SK-N-SH treated with all-trans-retinoic acid at 6 μM for 48 hours (cell line): ENCODE measurements around the gene F7.

Source experiments
- ATAC-seq: fragments of 200-7000 bp; cut with Tn5 transposase; 3 replicates; pipeline ENCODE4 v1.9.1; 2020; ENCODE audit warnings: mild to moderate bottlenecking, moderate library complexity
- ARNTL ChIP-seq: fragments of 450-650 bp; formaldehyde crosslinking; IDR thresholded peaks from 2 replicates; pipeline ENCODE4 v1.5.0; 2020; ENCODE audit warnings: low read depth, mild to moderate bottlenecking, moderate library complexity, borderline replicate concordance
- BACH2 ChIP-seq: fragments of 250-450 bp; sonication (Bioruptor Pico); IDR thresholded peaks from 2 replicates; pipeline ENCODE4 v1.9.0; 2021; ENCODE audit warnings: mild to moderate bottlenecking, borderline replicate concordance
- CSDC2 ChIP-seq: fragments of 250-450 bp; sonication (Bioruptor Pico); IDR thresholded peaks from 2 replicates; pipeline ENCODE4 v1.5.0; 2020; ENCODE audit warnings: mild to moderate bottlenecking, moderate library complexity
- ESRRG ChIP-seq: fragments of 250-450 bp; sonication (Bioruptor Pico); IDR thresholded peaks from 2 replicates; pipeline ENCODE4 v1.6.1; 2021; ENCODE audit warnings: mild to moderate bottlenecking
- GLIS3 ChIP-seq: fragments of 250-450 bp; sonication (Bioruptor Pico); IDR thresholded peaks from 2 replicates; pipeline ENCODE4 v1.5.0; 2020; ENCODE audit warnings: mild to moderate bottlenecking, moderate library complexity
- ISL1 ChIP-seq: fragments of 250-450 bp; sonication (Bioruptor Pico); IDR thresholded peaks from 2 replicates; pipeline ENCODE4 v2.1.2; 2022; ENCODE audit warnings: mild to moderate bottlenecking, moderate library complexity
- PPARA ChIP-seq: fragments of 250-450 bp; sonication (Bioruptor Pico); IDR thresholded peaks from 2 replicates; pipeline ENCODE4 v1.5.0; 2020; ENCODE audit warnings: mild to moderate bottlenecking, borderline replicate concordance
- RARB ChIP-seq: fragments of 250-450 bp; sonication (Bioruptor Pico); IDR thresholded peaks from 2 replicates; pipeline ENCODE4 v1.8.0; 2021; ENCODE audit warnings: mild to moderate bottlenecking, moderate library complexity
- SNAI2 ChIP-seq: fragments of 250-450 bp; sonication (Bioruptor Pico); IDR thresholded peaks from 2 replicates; pipeline ENCODE4 v1.5.0; 2020; ENCODE audit warnings: mild to moderate bottlenecking, moderate library complexity
- TCF4 ChIP-seq: fragments of 250-450 bp; sonication (Bioruptor Pico); IDR thresholded peaks from 2 replicates; pipeline ENCODE4 v1.8.0; 2021; ENCODE audit warnings: mild to moderate bottlenecking, moderate library complexity, borderline replicate concordance
- ZC3H10 ChIP-seq: fragments of 250-450 bp; sonication (Bioruptor Pico); IDR thresholded peaks from 2 replicates; pipeline ENCODE4 v1.5.1; 2021; ENCODE audit warnings: mild to moderate bottlenecking, moderate library complexity
- ZFP30 ChIP-seq: fragments of 450-650 bp; formaldehyde crosslinking; IDR thresholded peaks from 2 replicates; pipeline ENCODE4 v1.5.0; 2022; ENCODE audit warnings: mild to moderate bottlenecking, moderate library complexity
- ZNF70 ChIP-seq: fragments of 450-650 bp; formaldehyde crosslinking; IDR thresholded peaks from 2 replicates; pipeline ENCODE4 v1.5.0; 2020; ENCODE audit warnings: mild to moderate bottlenecking, moderate library complexity
- TF ChIP-seq, protein P1 (sequence below): fragments of 250-450 bp; sonication (Bioruptor Pico); IDR thresholded peaks from 2 replicates; pipeline ENCODE4 v1.8.0; 2020; ENCODE audit warnings: mild to moderate bottlenecking, moderate library complexity, borderline replicate concordance
- TF ChIP-seq, protein P2 (sequence below): fragments of 250-450 bp; sonication (Bioruptor Pico); IDR thresholded peaks from 2 replicates; pipeline ENCODE4 v1.5.1; 2021; ENCODE audit warnings: mild to moderate bottlenecking, moderate library complexity
- TF ChIP-seq, protein P3 (sequence below): fragments of 250-450 bp; sonication (Bioruptor Pico); IDR thresholded peaks from 2 replicates; pipeline ENCODE4 v1.5.0; 2020; ENCODE audit warnings: mild to moderate bottlenecking, moderate library complexity
- TF ChIP-seq, protein P4 (sequence below): fragments of 250-450 bp; sonication (Bioruptor Pico); IDR thresholded peaks from 2 replicates; pipeline ENCODE4 v1.8.0; 2021; ENCODE audit warnings: low read depth, mild to moderate bottlenecking, moderate library complexity, borderline replicate concordance

The F7 gene

DNA sequence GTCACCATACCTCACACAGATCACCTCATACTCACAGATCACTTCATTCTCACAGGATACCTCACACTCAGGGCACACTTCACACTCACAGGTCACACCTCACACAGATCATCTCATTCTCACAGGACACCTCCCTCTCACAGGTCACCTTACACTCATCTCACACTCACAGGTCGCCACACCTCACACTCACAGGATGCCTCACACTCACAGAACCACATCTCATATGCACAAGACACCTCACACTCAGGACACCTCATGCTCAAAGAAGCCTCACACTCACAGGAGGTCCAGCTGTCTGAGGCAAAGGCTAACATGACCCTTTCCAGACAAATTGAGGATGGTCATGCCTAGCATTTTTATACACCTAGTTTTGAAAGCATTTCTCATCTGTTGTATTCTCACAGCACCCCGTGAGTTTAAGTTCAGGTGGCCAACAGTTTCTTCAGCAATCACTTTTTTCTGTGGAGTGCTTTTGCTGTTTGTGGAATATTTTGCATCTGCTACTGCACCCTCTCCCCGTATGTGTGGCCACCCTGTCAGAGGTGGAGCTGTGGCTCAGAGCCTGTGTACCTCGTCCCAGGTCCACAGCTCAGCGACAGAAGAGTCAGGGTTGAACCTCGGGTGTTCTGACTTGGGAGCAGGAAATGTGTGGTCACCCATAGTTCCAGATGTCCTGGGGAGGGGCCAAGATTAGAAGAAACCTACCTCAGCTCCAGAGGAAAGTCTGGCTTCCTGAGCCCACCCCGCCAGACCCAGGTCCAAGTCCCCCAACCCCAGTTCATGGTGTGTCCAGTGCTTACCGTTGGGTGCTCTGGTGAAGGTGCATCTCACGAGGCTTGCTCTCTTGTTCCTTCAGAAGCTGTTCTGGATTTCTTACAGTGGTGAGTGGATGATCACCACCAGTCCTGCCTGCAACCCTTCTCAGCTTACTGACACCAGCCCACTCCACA lies 7.6 kb downstream of the F7 start:
- TF ChIP-seq ZC3H10 (no peak), ESRRG (CRISPR knock-in tag) (no peak), ISL1 (CRISPR knock-in tag) (no peak), TCF4 (CRISPR knock-in tag) (no peak), CSDC2 (no peak), RARB (no peak)
- ATAC-seq = no peak

DNA sequence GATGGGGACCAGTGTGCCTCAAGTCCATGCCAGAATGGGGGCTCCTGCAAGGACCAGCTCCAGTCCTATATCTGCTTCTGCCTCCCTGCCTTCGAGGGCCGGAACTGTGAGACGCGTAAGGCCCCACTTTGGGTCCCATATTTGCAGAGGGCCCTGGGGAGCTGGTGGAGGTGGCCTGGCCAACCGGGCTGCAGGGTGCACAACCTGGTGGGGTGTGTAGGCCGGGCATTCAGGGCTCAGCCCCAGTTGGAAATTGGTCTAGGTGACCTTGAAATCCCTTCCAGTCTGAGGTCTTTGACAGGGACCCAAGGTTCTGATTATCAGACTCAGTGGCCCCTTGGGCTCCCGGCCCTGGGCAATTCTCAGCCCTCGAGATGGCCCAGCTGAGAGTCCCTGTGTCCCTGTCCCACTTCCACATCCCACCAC lies 8.3 kb downstream of the F7 start:
- no peak for TF ChIP-seq ARNTL (CRISPR knock-in tag)
- no peak for TF ChIP-seq ZNF70 (CRISPR knock-in tag)
- no peak for TF ChIP-seq RARB
- no peak for TF ChIP-seq GLIS3
- TF ChIP-seq, protein P1, sequence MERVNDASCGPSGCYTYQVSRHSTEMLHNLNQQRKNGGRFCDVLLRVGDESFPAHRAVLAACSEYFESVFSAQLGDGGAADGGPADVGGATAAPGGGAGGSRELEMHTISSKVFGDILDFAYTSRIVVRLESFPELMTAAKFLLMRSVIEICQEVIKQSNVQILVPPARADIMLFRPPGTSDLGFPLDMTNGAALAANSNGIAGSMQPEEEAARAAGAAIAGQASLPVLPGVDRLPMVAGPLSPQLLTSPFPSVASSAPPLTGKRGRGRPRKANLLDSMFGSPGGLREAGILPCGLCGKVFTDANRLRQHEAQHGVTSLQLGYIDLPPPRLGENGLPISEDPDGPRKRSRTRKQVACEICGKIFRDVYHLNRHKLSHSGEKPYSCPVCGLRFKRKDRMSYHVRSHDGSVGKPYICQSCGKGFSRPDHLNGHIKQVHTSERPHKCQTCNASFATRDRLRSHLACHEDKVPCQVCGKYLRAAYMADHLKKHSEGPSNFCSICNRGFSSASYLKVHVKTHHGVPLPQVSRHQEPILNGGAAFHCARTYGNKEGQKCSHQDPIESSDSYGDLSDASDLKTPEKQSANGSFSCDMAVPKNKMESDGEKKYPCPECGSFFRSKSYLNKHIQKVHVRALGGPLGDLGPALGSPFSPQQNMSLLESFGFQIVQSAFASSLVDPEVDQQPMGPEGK (CRISPR knock-in tag) = no peak
- TF ChIP-seq, protein P2, sequence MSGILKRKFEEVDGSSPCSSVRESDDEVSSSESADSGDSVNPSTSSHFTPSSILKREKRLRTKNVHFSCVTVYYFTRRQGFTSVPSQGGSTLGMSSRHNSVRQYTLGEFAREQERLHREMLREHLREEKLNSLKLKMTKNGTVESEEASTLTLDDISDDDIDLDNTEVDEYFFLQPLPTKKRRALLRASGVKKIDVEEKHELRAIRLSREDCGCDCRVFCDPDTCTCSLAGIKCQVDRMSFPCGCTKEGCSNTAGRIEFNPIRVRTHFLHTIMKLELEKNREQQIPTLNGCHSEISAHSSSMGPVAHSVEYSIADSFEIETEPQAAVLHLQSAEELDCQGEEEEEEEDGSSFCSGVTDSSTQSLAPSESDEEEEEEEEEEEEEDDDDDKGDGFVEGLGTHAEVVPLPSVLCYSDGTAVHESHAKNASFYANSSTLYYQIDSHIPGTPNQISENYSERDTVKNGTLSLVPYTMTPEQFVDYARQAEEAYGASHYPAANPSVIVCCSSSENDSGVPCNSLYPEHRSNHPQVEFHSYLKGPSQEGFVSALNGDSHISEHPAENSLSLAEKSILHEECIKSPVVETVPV (CRISPR knock-in tag) = no peak
- no peak for ATAC-seq

- no peak for ATAC-seq
These were observed 9.1 kb downstream of the F7 start for GRCh38 chr13:113114511-113115362.

DNA sequence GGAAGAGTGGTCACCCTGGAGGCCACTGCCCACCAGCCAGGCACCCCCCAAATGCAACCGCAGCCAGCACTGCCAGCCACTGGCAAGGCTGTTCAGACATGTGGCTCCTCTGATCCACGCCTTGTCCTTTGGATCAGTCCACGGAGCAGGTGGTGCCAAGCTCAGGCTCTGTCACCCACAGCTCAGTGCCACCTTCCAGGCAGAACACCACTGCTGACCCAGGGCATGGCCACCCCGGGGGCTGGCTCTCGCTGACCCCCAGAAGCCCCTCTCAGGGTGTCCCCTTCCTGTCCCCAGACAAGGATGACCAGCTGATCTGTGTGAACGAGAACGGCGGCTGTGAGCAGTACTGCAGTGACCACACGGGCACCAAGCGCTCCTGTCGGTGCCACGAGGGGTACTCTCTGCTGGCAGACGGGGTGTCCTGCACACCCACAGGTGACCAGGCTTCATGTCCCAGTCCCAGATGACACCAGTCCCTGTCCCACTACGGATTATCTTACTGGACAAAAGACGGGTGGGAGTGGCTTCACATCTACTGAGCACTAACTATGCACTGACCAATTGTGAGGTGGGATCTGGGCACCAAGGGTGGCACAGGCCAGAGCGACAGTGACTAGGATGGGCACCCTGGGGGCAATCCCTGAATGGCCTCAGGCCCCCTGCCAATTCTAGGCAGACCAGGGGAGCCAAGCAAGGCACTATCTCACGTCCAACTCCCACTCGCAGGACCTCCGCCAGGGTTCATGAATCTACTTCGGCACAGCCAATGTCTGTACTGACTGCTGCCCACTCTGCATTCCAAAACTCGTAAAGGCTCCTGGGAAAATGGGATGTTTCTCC lies 10.0 kb downstream of the F7 start:
- TF ChIP-seq BACH2 (CRISPR knock-in tag) = no peak
- TF ChIP-seq CSDC2 = no peak
- TF ChIP-seq ESRRG (CRISPR knock-in tag) = no peak
- TF ChIP-seq, protein P3, sequence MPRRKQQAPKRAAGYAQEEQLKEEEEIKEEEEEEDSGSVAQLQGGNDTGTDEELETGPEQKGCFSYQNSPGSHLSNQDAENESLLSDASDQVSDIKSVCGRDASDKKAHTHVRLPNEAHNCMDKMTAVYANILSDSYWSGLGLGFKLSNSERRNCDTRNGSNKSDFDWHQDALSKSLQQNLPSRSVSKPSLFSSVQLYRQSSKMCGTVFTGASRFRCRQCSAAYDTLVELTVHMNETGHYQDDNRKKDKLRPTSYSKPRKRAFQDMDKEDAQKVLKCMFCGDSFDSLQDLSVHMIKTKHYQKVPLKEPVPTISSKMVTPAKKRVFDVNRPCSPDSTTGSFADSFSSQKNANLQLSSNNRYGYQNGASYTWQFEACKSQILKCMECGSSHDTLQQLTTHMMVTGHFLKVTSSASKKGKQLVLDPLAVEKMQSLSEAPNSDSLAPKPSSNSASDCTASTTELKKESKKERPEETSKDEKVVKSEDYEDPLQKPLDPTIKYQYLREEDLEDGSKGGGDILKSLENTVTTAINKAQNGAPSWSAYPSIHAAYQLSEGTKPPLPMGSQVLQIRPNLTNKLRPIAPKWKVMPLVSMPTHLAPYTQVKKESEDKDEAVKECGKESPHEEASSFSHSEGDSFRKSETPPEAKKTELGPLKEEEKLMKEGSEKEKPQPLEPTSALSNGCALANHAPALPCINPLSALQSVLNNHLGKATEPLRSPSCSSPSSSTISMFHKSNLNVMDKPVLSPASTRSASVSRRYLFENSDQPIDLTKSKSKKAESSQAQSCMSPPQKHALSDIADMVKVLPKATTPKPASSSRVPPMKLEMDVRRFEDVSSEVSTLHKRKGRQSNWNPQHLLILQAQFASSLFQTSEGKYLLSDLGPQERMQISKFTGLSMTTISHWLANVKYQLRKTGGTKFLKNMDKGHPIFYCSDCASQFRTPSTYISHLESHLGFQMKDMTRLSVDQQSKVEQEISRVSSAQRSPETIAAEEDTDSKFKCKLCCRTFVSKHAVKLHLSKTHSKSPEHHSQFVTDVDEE (CRISPR knock-in tag) = no peak
- TF ChIP-seq, protein P1 (CRISPR knock-in tag) = no peak
- TF ChIP-seq TCF4 (CRISPR knock-in tag) = no peak
- TF ChIP-seq, protein P2 (CRISPR knock-in tag) = no peak
- no peak for TF ChIP-seq SNAI2 (CRISPR knock-in tag)
- no peak for TF ChIP-seq PPARA (CRISPR knock-in tag)
- TF ChIP-seq, all 23 proteins: peak for 0
- ATAC-seq = no peak

More at GRCh38 chr13:113114511-113115362, 9.1 kb downstream of the F7 start:
- TF ChIP-seq ISL1 (CRISPR knock-in tag) (no peak), ZFP30 (CRISPR knock-in tag) (no peak), TCF4 (CRISPR knock-in tag) (no peak), CSDC2 (no peak)
- TF ChIP-seq, protein P4, sequence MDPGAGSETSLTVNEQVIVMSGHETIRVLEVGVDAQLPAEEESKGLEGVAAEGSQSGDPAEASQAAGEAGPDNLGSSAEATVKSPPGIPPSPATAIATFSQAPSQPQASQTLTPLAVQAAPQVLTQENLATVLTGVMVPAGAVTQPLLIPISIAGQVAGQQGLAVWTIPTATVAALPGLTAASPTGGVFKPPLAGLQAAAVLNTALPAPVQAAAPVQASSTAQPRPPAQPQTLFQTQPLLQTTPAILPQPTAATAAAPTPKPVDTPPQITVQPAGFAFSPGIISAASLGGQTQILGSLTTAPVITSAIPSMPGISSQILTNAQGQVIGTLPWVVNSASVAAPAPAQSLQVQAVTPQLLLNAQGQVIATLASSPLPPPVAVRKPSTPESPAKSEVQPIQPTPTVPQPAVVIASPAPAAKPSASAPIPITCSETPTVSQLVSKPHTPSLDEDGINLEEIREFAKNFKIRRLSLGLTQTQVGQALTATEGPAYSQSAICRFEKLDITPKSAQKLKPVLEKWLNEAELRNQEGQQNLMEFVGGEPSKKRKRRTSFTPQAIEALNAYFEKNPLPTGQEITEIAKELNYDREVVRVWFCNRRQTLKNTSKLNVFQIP (CRISPR knock-in tag) = no peak
